OCI-LY1 (cell line): ENCODE data around the gene ARHGEF16.

Source experiments
- CTCF ChIP-seq: fragments of 200-600 bp; sonication (generic), shearing (Covaris generic); IDR thresholded peaks from 2 replicates; pipeline ENCODE4 v1.5.1; 2017; ENCODE audit warnings: mild to moderate bottlenecking, antibody characterized with exemption, low read length, moderate library complexity, mixed read lengths
- EZH2 ChIP-seq: fragments of 200-600 bp; sonication (generic), shearing (Covaris generic); IDR thresholded peaks from 2 replicates; pipeline ENCODE4 v1.8.0; 2017; ENCODE audit warnings: borderline replicate concordance, mixed run types, mild to moderate bottlenecking, antibody characterized with exemption, low read length, moderate library complexity, mixed read lengths

DNA sequence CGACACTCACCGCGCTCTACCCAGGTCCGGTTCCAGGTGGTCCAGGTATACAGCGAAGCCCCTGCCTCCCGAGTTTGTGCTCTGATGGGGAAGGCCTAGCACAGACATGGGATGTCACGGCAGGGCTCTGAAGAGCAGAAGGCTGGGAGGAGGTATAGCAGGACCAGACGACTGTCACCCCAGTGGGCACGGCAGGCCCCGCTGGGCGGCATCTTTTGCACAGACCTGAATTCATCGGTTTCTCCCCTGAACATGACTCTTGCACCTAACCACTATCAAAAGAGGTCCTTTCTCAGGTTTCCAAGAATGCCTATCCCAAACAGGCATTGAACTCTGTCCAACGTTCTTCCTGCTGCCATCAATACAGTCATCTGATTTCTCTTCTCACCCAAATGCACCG lies 30.6 kb downstream of the ARHGEF16 start:
- TF ChIP-seq CTCF (no peak), EZH2 (no peak)
